ENCODE data around the gene ZBTB7C.

Gene ZBTB7C

DNA sequence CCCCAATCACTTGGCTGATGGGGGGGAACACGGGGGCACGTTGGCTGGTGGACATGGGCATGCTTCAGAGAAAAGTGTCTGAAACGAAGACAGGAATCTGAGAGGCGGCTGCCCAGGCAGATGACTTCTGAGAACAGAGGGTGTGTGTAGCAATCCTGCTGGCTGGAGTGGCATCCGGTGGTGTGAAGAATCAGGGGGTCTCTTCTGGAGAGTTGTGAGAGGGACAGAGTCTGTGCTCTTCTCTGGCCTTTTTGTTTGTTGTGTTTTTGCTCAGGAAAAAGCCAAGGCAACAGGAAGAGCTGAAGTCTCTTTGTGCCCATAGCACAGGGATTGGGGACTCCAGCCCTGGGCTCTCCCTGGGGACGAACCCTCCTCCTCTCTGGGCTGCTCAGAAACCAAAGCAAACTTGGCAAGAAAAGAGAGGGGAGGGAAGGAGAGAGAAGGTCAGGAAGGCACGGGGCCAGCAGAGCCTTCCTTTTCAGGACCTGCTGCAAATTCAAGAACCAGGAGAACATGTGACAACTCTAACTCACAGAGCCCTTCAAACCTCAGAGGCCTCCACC lies 381.7 kb downstream of the ZBTB7C start:
- no peak for DNase-seq

DNA sequence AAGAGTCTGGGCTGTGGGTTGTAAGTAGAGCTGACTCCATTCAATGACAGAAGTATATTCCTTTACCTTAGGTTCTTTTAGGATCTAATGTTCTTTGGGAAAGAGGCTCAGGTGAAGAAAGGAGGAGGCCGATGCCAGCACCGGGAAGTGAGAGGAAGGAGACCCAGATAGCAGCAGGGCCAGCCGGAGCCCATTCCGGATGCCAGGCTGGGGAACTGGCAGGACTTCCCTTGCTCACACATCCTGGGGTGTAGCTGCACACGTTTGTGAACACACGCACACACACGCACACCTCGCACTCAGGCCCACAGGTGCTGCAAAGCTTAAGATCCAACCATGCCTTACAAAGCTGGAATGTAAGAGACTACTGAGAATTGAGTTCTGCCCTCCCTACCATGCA lies 383.0 kb downstream of the ZBTB7C start:
- no peak for DNase-seq

DNA sequence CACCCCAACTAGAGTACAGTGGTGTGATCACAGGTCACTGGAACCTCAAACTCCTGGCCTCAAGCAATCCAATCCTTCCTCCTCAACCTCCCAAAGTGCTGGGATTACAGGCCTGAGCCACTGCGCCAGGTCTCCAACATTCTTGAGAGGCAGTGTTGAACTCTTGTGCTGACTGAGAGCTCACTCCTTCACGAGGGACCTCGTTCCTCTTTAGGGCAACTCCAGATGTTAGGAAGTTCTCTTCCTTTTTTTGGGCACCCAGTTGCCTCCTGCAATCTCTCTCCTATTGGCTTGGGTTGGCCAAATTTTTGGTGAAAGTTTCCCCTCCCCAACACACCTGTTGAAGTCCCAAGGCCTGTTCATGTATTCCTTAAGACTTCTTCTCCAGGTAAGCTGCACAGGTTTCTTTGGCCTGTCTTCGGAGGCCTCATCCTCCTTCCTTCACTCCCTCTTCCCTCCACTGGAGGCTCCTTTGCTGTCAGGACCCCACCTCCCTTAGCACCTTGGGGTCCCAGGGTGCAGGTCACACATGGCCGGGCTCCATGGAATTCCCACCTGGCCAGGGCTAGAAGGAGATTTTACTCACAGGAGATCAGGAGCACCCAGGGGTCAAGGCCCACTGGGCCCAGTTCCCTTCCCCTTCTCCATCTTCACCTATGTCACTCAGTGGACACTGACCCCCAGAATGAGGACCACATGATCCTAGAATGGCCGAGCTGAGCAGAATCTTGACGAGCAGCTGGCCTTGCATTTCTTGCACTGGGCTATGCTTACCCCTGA lies 384.1 kb downstream of the ZBTB7C start:
- no peak for DNase-seq

DNA sequence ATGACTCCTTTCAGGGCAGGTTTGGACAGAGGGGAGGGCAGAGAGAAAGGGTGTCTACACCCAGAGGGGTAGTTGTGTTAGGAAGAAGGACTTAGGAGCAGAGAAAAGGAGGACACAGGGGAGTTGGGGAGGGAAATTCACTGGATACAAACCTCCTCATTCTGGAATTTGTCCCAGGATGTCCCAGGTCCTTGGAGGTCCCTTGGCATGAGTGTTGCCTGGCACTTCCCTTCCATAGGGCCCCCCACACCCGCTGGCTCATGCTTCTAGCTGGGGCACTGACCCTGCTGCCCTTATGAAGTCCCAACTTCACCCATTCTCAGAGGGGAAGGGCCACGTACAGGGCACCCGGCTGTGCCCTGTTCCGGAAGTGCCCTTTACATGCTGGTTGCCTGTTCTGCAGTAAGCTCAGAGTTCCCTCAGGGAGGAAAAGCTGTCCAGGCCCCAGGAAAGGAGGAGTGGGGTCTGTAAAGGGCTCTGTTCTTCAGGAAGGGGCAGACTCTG lies 385.1 kb downstream of the ZBTB7C start:
- DNase-seq: no peak

DNA sequence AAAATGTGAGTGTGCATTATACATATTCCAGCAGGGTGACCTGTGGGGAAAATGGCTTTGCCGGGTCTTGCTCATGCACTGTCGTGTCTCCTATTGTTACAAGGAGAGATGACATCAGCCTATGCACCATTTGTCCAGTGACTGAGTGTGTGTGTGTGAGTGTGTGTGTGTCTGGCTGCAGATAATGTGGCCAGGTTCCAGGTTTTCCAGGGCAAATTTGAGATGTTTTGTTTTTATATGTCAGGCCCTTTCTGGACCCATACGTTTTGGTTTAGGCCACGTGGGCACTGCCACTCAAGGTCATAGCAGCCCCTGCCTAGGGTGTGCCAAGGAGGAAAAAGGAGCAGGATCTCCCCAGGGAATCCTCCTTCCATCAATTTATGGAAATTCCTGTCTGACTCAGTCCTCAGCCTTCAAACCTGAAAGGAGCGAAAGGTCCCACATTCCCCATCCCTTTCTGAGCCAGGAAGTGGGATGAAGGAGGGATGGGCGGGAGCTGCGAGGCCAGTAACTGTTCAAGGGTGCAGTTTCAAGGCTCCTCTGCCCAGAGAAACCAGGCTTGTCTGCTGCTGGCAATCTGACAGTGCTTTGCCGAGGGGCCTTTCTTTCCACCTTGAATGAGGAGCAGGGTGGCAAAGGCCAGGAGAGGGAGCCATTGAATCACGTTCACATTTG lies 385.7 kb downstream of the ZBTB7C start:
- DNase-seq: peak; percentile 47

DNA sequence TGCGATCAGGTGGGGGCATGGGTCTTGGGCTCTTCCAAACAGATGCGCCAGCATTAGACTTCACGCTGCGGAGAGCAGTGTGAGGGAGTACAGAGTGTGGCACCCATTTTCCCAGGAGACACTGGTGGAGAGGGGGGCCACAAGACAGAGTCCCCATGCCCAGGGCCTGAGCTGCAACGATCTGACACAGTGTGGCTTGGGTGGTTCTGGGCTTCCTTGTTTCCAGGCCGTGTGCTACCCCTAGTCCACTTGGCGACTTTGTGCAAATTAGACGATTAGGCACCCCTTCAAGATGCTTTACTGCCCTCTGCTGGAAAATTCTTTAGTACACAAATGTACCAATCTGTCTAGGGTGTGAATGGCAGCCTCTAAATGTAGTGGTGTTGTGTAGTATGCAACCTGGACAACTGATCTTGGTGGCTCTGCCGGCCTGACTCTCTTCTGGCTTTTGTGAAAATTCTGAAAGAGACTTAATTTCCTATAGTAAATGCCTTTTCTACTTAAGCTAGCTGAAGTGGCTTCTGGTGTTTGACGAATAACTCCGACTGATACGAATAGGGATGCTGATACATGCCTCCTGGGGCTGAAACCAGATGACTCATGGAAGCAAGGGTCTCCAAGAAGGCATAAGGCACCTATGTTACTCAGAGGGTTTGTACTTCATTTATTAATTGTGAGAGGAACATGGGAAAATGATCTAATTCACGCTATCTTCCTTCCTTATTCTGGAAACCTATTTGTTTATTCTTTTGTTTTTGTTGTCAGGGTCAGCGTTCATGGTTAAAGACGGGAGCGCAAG lies 386.5 kb downstream of the ZBTB7C start:
- peak; percentile 71 for DNase-seq

DNA sequence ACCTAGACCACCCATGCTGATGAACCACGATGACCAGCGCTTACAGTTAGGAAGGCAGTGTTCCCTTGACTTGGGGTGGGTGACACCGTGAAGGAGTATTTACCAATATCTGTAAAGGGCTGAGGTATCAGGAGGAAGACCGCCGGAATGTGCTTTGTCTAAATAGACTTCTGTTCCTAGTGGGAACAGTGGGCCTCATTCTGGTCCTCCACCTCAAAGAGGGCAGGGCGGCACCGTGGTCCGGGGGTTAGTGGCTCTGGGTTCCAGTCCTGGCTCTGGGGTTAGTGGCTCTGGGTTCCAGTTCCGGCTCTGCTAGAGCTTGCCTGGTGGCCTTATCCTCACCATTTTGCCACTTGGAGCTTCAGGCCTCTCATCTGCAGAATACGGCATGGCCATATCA lies 387.2 kb downstream of the ZBTB7C start:
- no peak for DNase-seq

DNA sequence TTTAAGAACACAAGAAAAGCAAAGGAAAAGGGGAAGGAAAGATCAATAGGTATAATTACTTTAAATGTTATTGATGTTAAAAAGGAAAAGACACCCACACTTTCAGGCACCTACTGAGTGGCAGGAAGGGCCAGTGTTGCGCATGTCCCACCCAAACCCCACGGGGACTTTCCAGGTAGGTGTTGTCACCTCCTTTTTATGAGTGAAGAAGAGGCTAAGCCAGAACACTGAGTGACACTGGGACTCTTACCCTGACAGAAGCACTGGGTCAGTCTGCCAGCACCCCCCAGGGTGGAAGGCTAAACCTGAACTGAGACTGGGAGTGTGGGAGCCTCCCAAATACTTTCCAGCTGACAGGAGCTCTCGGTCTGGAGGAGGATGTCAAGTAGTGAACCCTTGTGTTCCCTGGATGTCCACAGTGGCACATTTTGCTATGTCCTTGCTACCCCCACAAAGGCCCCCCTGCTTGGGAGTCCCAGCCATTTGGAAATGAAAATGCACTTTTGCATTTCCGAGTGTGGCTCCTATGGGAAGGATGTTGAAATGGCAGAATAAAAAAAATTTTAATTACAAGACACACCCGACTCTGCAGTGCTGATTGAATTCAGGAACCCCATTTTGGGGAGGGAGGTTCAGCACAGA lies 387.8 kb downstream of the ZBTB7C start:
- no peak for DNase-seq

DNA sequence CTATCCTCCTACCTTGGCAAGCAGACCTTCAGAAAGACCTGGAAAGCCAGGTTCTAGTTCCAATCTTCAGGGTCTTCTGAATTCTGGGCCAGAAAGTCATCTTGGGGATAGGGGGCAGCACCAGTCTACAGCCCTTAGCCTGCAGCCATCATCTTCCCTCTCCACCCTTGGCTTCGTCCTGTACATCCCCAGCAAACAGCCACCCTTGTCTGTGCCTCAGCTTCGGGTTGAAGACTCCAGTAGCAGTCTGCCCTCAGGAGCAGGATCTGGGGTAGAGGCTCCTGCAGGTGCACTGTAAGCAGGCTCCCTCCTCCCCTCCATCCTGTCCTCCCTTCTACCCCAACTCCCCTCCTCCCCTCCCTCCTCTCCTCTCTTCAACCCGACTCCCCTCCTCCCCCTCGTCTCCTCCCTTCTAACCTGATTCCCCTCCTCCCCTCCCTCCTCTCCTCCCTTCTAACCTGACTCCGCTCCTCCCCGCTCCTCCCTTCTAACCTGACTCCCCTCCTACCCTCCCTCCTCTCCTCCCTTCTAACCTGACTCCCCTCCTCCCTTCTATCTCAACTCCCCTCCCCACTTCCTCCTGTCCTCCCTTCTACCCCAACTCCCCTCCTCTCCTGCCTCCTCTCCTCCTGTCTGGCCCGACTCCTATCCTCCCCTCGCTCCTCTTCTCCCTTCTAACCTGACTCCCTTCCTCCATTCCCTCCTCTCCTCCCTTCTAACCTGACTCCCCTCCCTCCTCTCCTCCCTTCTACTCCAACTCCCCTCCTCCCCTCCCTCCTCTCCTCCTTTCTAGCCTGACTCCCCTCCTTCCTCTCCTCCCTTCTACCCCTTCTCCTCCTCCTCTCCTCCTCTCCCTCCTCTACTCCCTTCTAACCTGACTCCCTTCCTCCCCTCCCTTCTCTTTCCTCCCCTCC lies 388.6 kb downstream of the ZBTB7C start:
- no peak for DNase-seq

DNA sequence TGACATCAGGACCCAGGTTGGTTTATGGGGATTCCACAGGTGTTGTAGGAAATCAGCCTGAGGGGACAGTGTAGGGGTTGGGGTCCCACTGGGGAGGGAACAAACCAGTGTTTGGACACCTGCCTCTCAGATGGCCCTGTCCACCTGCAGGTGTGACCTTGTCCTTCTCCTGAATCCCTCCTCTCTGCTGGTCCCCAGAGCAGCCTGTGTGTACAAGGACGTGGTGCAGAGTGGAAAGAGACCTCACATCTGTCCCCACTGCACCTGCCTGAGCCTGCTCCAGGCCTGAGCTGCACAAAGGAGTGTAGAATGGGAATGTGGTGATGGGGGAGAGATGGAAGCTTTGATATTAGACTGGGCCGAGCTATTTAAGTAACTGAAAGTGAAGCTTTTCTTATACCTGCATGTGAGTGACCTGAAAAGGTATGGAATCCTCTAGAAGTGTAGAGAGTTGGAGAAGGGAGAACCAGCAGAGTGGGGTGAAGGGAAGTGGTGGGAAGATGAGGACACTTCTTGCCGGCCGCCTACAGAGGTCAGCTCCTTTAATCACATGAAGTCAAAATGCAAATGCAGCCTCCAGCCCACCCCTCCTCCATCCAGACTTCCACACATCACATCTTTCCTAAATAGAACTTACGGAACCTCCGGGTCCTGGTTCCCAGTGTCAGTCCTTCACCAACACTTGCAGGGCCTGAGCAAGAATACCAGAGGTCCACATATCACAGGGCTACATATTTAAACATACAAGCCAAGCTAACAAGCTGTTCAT lies 389.4 kb downstream of the ZBTB7C start:
- DNase-seq: no peak

DNA sequence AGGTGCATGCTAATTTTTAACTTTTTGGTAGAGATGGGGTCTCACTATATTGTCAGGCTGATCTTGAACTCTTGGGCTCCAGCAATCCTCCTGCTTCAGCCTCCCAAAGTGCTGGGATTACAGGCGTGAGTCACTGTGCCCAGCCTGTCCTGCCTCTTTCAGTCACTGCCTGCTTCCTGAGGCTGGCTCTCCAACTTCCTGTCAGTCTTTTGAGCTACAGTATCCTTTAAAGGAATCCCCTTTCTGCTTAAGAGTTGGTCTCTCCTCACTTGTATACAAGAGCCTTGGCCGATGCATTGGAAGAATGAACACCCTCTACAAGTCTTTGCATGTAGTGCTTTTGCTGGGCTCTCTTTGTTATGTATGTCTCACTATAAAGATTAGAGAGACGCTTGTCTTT lies 390.3 kb downstream of the ZBTB7C start:
- no peak for DNase-seq

DNA sequence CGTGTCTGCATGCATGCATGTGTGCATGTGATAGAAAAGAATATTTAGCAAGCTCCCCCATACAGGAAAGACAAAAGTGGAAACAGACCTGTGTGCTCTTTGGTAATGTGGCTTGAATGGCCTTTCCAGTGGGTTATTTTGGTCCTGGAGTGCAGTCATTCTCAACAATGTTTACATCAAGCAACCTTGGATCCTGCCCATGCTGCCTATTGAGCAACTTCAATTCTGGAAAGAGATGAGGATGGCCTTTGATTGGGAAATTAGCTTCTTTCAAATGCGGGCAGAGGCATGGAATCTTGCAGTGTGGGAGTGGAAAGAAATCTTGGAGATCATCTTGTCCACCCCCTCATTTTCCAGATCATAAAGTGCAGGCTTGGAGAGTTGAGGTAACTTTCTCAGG lies 391.5 kb downstream of the ZBTB7C start:
- no peak for DNase-seq

DNA sequence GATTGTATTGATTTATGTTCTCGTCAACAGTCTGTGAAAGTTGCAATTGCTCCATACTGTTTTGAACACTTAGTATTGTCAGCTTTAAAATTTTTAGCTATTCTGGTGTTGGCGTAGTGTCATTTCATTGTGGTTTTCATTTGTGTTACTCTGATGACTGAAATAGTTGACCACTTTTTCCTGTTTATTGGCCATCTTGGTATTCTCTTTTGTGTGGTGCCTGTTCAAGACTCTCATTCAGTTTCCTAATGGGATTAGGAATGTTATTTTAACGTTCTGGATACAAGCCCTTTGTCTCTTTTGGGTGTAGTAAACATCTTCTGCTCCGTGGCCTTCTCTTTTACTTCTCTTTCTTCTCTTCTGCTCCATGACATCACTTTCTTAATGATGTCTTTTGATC lies 396.0 kb downstream of the ZBTB7C start:
- DNase-seq: no peak

DNA sequence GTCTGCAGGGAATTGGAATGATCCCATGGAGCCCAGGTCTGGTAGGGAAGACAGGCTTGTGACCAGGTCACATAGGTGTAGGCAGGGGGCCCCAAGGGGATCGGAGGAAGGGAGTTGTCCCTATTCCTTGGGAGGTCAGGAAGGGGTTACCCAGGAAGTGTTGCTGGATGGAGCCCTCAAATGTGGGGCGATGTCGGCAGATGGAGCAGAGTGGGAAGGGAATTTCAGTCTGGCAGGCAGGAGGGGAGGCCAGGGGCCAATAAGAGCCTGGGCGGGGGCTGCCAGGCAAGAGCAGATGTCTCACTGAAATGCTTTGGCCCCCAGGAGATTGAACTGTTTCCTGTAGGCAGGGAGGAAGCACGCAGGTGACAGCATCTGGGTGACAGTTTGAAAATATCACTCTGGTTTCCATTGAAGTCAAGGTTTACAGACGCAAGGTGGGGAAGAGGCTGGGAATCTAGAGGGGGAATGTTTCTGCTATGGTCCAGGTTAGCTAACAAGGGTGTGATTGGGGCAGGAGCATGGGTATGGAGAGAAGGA lies 397.2 kb downstream of the ZBTB7C start:
- DNase-seq: no peak

DNA sequence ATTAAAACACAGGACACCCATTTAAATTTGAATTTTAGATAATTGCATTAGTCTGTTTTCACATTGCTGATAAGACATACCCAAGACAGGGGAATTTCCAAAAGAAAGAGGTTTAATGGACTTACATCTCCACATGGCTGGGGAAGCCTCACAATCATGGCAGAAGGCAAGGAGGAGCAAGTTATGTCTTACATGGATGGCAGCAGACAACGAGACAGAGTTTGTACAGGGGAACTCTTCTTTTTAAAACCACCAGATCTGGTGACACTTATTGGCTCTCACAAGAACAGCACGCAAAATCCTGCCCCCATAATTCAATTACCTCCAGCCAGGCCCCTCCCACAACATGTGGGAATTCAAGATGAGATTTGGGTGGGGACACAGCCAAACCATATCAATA lies 398.9 kb downstream of the ZBTB7C start:
- no peak for DNase-seq

DNA sequence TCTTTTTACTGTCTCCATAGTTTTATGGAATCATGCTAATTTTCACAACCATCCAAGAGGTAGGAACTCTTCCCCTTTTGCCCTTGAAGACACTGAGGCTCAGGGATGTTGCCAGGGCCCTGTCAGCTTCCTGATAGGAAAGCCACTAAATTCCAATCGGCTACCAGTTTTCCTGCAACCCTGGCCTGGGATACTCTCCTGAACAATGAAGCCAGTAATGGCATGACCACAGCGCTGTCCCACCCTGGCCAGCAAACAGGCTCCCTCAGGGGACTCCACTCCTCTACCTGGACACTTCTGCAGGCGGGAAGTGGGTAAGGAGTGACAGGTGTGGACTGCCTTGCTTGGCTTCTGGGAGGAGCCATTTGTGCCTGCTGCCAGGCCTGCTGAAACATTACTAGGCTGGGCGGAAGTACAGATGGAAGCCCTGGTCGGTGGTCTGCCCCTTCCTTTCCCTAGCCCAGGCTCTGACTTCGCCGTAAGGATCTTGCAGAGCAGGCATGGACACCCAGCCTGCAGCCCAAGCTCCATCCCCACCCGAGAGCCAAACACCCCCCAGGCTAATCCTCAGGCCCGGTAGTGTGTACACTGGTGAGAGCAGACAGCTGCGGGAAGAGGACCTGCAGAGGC lies 400.0 kb downstream of the ZBTB7C start:
- DNase-seq: no peak

DNA sequence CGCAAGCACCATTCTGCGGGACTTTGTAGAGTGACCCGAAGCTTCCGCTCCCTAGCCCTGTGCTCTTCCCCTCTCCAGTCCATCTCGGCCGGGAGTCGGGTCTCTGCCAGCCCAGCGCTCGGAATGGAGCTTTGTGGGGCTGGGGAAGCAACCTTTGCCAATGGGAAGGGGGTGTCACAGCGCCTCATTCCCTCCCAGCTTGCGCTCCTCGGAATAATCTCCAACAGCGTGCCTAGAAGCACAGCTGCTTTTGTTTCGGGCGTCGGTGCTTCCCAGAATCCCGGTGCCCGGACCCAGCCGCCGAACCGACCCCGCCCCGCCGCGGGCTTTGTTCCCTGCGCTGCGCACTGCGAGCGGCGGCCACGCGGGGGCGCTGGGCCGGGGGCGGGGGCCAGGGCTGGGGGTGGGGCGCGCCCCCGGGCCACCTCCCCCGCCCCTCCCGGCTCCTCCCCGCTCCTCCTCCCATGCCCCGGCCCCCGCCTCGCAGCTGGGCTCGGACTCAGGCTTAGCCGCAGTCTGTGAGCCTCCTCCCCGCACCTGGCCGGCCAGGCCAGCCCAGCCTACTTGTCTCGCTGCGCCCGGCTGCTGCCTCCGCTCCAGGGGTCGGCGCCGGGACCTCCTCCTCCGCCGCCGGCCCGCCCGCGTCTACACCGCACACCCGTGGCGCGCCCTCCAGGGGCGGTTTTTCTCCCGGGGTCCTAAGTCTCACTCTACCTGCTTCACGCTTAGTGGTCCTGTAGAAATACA lies 401.1 kb downstream of the ZBTB7C start:
- peak; percentile 40 for DNase-seq

DNA sequence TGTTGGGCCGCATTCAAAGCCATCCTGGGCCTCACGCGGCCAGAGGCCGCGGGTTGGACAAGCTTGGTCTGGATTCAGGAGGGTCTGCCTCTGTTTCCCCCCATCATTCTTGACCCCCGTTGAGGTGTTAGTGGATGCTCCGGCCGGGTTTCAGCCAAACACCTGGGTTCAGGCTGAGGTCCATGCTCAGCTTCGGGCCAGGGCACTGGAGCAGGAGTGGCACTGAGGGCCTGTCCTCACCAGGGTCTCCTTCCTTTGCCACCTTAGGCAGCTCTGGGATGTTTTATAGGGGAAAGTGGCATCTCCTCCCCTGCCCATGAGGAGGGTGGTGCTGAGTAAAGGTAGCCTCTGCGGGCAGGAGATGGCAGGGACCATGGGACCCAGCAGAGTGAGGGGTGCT lies 401.8 kb downstream of the ZBTB7C start:
- DNase-seq: no peak
